Activated T-helper 9 cell treated with anti-CD3 and anti-CD28 coated beads, Interleukin-2, amount 50 U/mL, for 16 hours (primary cell): ENCODE results near the gene OR4Q3.
"Not testable (repeated sequence)": the region's sequence is repeated elsewhere in the genome, so short reads cannot be mapped to it uniquely, and the experiment has no call there.

Experiments
- DNase-seq: peaks from one replicate; pipeline ENCODE4 v3.0.0-alpha.2; 2020; ENCODE audit warnings: low read depth

OR4Q3 gene

DNA sequence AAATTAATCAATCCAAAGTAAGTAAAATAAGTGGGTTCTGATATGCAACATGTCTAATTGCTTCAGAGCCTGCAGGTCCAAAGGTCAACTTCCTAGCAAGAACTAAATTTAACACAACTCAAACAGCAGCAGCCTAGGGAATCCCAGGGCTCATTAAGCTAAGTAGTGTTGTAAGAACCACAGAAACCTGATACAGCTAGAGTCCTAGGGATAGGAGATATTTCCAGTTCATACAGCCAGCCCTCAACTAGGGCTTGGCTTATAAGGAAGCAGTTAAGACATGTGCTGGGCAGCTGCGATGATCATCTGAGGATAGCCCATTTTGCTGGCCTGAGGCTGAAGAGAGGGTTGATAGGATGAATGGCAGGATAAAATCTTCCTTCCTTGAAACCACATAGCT, at the start of gene OR4Q3:
OR4Q3 (plus strand) TSS at position 316 of the 400 bp plus-strand sequence.
- no peak for DNase-seq

DNA sequence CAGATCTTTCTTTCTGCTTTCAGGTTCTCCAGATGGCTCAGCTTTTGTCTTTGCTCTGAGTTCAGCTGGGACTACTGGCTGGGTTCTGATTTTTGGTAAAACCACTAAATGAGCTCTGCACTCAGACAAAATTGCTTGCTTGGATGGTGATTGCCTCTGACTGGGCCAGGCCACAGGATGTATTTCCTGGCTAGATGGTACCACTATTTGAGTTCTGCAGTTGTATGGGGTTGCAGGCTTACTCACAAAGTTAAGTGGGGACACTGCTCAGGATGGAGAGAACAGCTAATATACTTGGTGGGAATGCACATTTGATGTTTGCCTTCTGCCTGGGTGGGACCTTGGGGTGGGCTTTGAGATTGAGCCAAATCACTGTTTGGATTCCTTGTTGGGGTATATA, 14.0 kb upstream of the OR4Q3 start:
- DNase-seq = no peak

- no peak for DNase-seq
These were observed 13.6 kb upstream of the OR4Q3 start for GRCh38 chr14:19729763-19730162.

DNA sequence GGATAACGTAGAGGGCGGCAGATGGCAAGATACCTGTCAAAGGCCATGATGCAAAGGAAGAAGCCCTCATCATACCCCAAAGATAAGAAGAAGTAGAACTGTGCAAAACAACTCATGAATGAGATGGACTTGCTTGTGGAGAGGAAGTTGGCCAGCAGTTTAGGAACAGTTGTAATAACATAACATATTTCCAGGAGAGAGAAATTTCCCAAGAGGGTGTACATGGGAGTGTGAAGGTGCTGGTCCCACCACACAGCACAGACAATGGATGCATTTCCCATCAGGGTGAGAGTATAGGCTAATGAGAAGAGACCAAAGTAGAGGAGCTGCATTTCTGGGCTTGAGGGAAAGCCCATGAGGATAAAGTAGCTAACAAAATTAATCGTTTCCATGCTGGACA, 9.5 kb upstream of the OR4Q3 start:
- not testable (repeated sequence) for DNase-seq

DNA sequence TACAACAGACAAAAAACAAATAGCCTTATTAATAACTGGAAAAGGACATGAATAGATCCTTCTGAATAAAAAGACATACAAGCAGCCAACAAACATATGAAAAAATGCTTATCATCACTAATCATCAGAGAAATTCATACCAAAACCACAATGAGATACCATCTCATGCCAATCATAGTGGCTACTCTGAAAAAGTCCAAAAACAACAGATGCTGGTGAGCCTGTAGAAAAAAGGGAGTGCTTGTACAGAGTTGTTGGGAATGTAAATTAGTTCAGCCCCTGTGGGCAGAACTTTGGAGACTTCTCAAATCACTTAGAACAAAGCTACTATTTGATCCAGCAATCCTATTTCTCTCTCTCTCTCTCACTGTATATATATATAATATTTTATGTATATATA, 8.9 kb downstream of the OR4Q3 start:
- not testable (repeated sequence) for DNase-seq

GRCh38 chr14:19754172-19754571, 10.8 kb downstream of the OR4Q3 start:
- no peak for DNase-seq

DNA sequence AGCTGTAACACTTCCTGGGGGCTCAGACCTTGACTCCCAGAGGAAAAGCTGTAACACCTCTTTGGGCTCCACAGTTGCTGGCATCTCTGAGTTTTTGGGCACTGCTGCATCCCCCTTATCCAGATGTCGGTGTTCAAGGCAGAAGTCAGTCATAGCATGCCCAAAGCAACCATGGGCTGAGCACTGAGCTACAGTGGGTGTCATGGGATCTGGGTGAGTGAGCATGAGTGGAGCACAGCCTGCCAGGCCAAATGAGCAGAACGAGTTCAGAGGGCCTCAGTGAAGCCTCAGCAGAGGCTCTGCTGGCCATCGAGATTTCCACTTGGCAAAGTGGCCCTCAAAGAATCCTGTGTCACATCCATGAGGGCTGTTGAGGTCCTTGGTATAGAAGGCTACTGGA, 28.1 kb downstream of the OR4Q3 start:
- not testable (repeated sequence) for DNase-seq

DNA sequence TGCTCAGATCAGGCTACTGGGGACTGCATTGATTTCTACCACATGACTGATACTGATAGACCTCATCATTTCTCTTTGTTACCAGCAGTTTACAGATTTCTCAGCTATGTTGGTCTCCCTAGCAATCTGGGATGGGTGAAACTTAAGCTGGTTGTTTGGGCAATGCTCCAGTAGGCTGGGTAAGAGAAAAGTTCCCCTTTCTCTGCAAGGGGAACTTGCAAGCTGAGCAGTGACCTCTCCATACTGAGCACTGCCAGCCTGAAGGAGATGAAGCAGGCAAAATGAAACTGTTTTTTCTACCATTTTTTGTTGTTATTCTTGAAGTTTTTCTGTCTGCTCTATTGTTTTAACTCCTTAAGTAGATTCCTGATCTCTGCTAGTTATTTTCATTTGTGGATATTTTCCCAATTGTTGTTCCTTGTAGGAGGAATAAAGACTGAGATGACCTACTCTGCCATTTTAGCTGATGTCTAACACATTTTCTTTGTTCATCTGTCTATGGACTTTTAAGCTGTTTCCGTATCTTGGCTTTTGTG, 28.6 kb downstream of the OR4Q3 start:
- no peak for DNase-seq

GRCh38 chr14:19772454-19772853, 29.1 kb downstream of the OR4Q3 start:
- not testable (repeated sequence) for DNase-seq

- DNase-seq = not testable (repeated sequence)
These were observed 29.8 kb downstream of the OR4Q3 start, which contains the start of gene OR4M1 for GRCh38 chr14:19773204-19773603. TSS of gene OR4M1 (plus strand) at chr14:19773504. CDS start at chr14:19780323, 6,819 bp downstream.

DNA sequence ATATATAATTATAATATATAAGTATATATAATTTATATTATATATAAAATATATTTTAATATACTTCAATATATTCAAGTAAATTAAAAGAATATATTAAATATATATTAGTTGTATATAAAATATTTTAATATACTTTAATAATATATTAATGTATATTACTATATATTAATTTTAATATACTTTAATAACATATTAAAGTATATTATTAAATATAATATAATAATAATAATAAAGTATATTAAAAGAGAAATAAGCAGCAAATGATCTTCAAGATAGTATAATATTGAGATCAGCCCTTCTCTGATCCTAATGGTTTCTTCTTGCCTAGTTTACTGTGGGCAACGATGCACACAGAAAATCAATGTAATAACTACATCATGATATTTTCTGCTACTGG, 32.2 kb downstream of the OR4Q3 start:
- DNase-seq = no peak

DNA sequence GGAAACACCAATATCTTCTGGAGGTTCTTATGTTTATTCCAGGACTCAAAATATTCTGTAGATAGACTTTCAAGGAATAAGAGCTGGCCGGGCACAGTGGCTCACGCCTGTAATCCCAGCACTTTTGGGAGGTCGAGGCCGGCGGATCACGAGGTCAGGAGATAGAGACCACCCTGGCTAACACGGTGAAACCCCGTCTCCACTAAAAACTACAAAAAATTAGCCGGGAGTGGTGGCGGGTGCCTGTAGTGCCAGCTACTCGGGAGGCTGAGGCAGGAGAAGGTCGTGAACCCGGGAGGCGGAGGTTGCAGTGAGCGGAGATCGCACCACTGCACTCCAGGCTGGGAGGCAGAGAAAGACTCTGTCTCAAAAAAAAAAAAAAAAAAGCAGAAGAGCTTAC, 42.5 kb downstream of the OR4Q3 start:
- DNase-seq = not testable (repeated sequence)

DNA sequence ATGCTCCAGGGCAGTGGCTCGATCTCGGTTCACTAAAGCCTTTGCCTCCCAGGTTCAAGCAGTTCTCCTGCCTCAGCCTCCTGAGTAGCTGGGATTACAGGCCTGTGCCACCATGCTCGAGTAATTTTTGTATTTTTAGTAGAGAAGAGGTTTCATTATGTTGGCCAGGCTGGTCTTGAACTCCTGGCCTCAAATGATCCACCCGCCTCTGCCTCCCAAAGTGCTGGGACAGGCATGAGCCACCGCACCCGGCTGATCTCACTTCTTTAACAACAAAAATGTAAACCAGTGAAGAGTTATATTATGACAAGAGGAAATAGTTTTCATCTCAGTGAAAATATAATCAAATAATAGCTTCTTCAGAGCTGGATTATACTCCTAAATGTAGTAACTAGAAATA, 43.9 kb downstream of the OR4Q3 start:
- not testable (repeated sequence) for DNase-seq

- DNase-seq = not testable (repeated sequence)
These were observed 44.8 kb downstream of the OR4Q3 start for GRCh38 chr14:19788150-19788549.

DNA sequence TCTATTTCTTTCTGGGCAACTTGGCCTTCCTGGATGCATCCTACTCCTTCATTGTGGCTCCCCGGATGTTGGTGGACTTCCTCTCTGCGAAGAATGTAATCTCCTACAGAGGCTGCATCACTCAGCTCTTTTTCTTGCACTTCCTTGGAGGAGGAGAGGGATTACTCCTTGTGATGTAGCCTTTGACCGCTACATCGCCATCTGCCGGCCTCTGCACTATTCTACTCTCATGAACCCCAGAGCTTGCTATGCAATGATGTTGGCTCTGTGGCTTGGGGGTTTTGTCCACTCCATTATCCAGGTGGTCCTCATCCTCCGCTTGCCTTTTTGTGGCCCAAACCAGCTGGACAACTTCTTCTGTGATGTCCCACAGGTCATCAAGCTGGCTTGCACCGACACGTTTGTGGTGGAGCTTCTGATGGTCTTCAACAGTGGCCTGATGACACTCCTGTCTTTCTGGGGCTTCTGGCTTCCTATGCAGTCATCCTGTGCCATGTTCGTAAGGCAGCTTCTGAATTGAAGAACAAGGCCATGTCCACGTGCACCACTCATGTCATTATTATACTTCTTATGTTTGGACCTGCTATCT, 53.2 kb downstream of the OR4Q3 start:
- not testable (repeated sequence) for DNase-seq
